Astrocyte (in vitro differentiated cells and primary cell): Measurements from ENCODE around the gene L3MBTL4. TPM values are rescaled to one million over a fixed set of nuclear protein-coding genes. Genes with fewer than 3 reads are reported as not detected.

Experiments used
- DNase-seq: peaks from one replicate; pipeline ENCODE4 v3.0.0-alpha.2; 2010; ENCODE audit warnings: low read depth
- FAIRE-seq: peaks from 2 replicates; lab custom pipeline; 2011; peaks lifted over from hg19 to GRCh38; lab: Jason Lieb, UNC
- H2AFZ ChIP-seq: 2 replicates; pipeline ENCODE4 v1.6.0; 2012; ENCODE audit warnings: low read depth, low read length, inconsistent platforms
- H3K27ac ChIP-seq: 2 replicates; pipeline ENCODE4 v1.5.1; 2011; ENCODE audit warnings: low read depth, low read length, inconsistent platforms
- H3K27me3 ChIP-seq: 2 replicates; pipeline ENCODE4 v1.6.0; 2011; ENCODE audit warnings: low read length, inconsistent platforms; ENCODE audit not compliant: insufficient read depth
- H3K36me3 ChIP-seq: 2 replicates; pipeline ENCODE4 v1.5.1; 2011; ENCODE audit warnings: low read length, inconsistent platforms; ENCODE audit not compliant: insufficient read depth
- H3K4me1 ChIP-seq: 2 replicates; pipeline ENCODE4 v1.5.1; 2011; ENCODE audit warnings: low read length, inconsistent platforms; ENCODE audit not compliant: insufficient read depth
- H3K4me2 ChIP-seq: 2 replicates; pipeline ENCODE4 v1.6.0; 2012; ENCODE audit warnings: low read length, inconsistent platforms
- H3K4me3 ChIP-seq: 2 replicates; pipeline ENCODE4 v1.5.1; 2011; ENCODE audit warnings: low read depth, mild to moderate bottlenecking, low read length, inconsistent platforms; ENCODE audit not compliant: insufficient read depth
- H3K79me2 ChIP-seq: 2 replicates; pipeline ENCODE4 v1.6.0; 2012; ENCODE audit warnings: mild to moderate bottlenecking, low read length, inconsistent platforms; ENCODE audit not compliant: insufficient read depth
- H3K9ac ChIP-seq: 2 replicates; pipeline ENCODE4 v1.6.0; 2012; ENCODE audit warnings: mild to moderate bottlenecking, low read length, inconsistent platforms
- H3K9me3 ChIP-seq: 2 replicates; pipeline ENCODE4 v1.5.1; 2012; ENCODE audit warnings: low read depth, mild to moderate bottlenecking, low read length, inconsistent platforms; ENCODE audit not compliant: insufficient read depth
- H4K20me1 ChIP-seq: 2 replicates; pipeline ENCODE4 v1.6.0; 2012; ENCODE audit warnings: low read length, inconsistent platforms; ENCODE audit not compliant: insufficient read depth
- H3K27ac Mint-ChIP-seq: one replicate; pipeline ENCODE4 v1.8.0; 2021; ENCODE audit warnings: mild to moderate bottlenecking, mixed read lengths; ENCODE audit not compliant: unreplicated experiment
- H3K27me3 Mint-ChIP-seq: one replicate; pipeline ENCODE4 v1.8.0; 2021; ENCODE audit warnings: low read depth, mixed read lengths; ENCODE audit not compliant: unreplicated experiment
- H3K36me3 Mint-ChIP-seq: one replicate; pipeline ENCODE4 v1.8.0; 2021; ENCODE audit warnings: low read depth, mixed read lengths; ENCODE audit not compliant: unreplicated experiment
- H3K4me1 Mint-ChIP-seq: one replicate; pipeline ENCODE4 v1.8.0; 2021; ENCODE audit warnings: low read depth, mixed read lengths; ENCODE audit not compliant: unreplicated experiment
- H3K4me3 Mint-ChIP-seq: one replicate; pipeline ENCODE4 v1.8.0; 2021; ENCODE audit warnings: mild to moderate bottlenecking, moderate library complexity, mixed read lengths; ENCODE audit not compliant: unreplicated experiment
- H3K9me3 Mint-ChIP-seq: one replicate; pipeline ENCODE4 v1.8.0; 2021; ENCODE audit warnings: mild to moderate bottlenecking, mixed read lengths; ENCODE audit not compliant: unreplicated experiment
- EZH2 ChIP-seq: IDR thresholded peaks from 2 replicates; pipeline ENCODE4 v1.6.1; 2012; ENCODE audit warnings: mild to moderate bottlenecking, low read length, inconsistent platforms; ENCODE audit not compliant: insufficient read depth
- total RNA-seq: library from RNA; stranded (reverse); gene quantifications from 2 replicates; pipeline ENCODE4 v1.2.1, GENCODE V29; 2021
- TF ChIP-seq, protein P1 (sequence below): IDR thresholded peaks from 2 replicates; pipeline ENCODE4 v1.5.1; 2011; ENCODE audit warnings: low read depth, mild to moderate bottlenecking, inconsistent platforms, low read length, moderate library complexity; ENCODE audit not compliant: insufficient read depth

L3MBTL4 gene
- total RNA-seq, 1 donor from 2014 or later, result 0.52 TPM

DNA sequence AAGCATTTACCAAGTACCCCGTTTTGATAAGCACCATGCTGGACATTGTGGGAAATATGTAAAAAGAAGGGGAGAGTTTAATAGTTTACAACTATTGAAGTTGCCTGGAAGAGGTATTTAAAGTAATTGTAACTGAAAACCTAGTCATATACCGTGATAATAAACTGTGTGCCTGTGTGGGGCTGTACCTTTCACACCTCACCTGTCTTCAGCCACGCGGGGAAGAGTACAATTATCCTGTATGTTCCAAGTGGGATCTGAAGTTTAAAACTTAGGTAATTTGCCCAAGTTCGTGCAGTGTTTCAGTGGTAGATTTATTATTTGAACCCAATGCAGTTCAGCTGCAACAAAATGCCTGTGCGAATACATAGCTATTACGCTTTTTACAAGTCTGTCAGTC lies 391.2 kb downstream of the L3MBTL4 start:
- peaks cover 23% of the 10 kb centered on the region for H3K4me1 Mint-ChIP-seq
- DNase-seq (no peak), FAIRE-seq (no peak)
- Histone ChIP-seq H3K4me2 (no peak overlapping the region), H4K20me1 (no peaks in the 10 kb centered on the region), H3K36me3 (no peaks in the 10 kb centered on the region), H3K9me3 (no peaks in the 10 kb centered on the region), H3K4me3 (no peak overlapping the region), H3K27ac (no peak overlapping the region), H3K27me3 (no peaks in the 10 kb centered on the region), H3K79me2 (no peaks in the 10 kb centered on the region), H3K9ac (no peak overlapping the region), H3K4me1 (peaks cover 12% of the 10 kb centered on the region), H2AFZ (no peak overlapping the region)
- TF ChIP-seq EZH2, result no peak
- TF ChIP-seq, protein P1, sequence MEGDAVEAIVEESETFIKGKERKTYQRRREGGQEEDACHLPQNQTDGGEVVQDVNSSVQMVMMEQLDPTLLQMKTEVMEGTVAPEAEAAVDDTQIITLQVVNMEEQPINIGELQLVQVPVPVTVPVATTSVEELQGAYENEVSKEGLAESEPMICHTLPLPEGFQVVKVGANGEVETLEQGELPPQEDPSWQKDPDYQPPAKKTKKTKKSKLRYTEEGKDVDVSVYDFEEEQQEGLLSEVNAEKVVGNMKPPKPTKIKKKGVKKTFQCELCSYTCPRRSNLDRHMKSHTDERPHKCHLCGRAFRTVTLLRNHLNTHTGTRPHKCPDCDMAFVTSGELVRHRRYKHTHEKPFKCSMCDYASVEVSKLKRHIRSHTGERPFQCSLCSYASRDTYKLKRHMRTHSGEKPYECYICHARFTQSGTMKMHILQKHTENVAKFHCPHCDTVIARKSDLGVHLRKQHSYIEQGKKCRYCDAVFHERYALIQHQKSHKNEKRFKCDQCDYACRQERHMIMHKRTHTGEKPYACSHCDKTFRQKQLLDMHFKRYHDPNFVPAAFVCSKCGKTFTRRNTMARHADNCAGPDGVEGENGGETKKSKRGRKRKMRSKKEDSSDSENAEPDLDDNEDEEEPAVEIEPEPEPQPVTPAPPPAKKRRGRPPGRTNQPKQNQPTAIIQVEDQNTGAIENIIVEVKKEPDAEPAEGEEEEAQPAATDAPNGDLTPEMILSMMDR, result no peak
- peaks cover 7% of the 10 kb centered on the region for H3K9me3 Mint-ChIP-seq
- H3K36me3 Mint-ChIP-seq, result no peaks in the 10 kb centered on the region
- H3K27ac Mint-ChIP-seq, result no peak overlapping the region
- H3K27me3 Mint-ChIP-seq, result peaks cover 2% of the 10 kb centered on the region
- no peak overlapping the region for H3K4me3 Mint-ChIP-seq

DNA sequence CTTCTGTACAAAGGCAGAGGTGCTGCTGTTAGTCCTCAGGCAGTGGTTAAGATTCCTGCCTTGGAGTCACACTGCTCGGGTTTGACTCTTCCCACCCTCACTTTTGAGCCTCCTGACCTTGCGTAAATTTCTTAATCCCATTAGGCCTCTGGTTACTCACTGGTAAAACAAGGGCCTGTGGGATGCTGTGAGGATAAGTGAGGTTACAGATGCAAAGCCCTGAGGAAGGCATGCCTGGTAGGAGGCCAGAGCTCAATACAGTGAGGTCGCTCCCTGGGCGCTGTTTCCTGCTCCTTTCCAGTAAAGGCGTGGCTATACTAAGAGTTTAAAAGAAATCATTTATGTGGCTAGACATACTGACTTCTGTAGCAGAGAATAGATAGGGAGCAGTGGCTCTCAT lies 391.9 kb downstream of the L3MBTL4 start:
- H3K36me3 Mint-ChIP-seq, result no peaks in the 10 kb centered on the region
- no peak overlapping the region for H3K4me3 Mint-ChIP-seq
- Histone ChIP-seq H3K4me1 (peaks cover 12% of the 10 kb centered on the region), H4K20me1 (no peaks in the 10 kb centered on the region), H3K4me2 (peak overlapping the region; percentile 27), H3K79me2 (no peaks in the 10 kb centered on the region), H3K27me3 (no peaks in the 10 kb centered on the region), H3K9ac (no peak overlapping the region), H3K4me3 (no peak overlapping the region), H3K9me3 (no peaks in the 10 kb centered on the region), H3K27ac (no peak overlapping the region), H2AFZ (peak overlapping the region; percentile 52), H3K36me3 (no peaks in the 10 kb centered on the region)
- peaks cover 23% of the 10 kb centered on the region for H3K4me1 Mint-ChIP-seq
- H3K9me3 Mint-ChIP-seq, result peaks cover 4% of the 10 kb centered on the region
- peak overlapping the region; percentile 1 for H3K27ac Mint-ChIP-seq
- TF ChIP-seq, protein P1, result no peak
- TF ChIP-seq EZH2, result no peak
- H3K27me3 Mint-ChIP-seq, result peaks cover 2% of the 10 kb centered on the region
- peak; percentile 79 for DNase-seq
- FAIRE-seq, result no peak

DNA sequence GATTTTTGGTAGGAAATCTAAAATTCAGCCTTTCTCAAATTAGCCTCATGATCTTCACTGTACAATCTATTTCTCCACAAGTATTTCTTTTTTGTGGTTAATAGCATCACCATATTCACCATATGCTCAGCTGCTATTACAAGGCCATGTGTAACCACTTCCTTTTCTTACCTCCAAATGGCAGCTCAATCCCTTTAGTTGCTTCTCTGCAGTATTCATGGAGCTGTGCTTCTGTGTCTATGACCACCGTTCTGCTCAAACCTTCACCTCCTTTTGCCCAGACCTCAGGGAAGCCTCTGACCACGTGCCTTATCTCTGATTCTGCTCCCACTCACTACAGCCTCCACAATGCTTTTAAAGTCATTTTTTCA lies 392.7 kb downstream of the L3MBTL4 start:
- Histone ChIP-seq H3K9ac (no peak overlapping the region), H3K27ac (no peak overlapping the region), H3K4me1 (peaks cover 12% of the 10 kb centered on the region), H3K4me2 (peak overlapping the region; percentile 43), H2AFZ (no peak overlapping the region), H4K20me1 (no peaks in the 10 kb centered on the region), H3K4me3 (no peak overlapping the region), H3K9me3 (no peaks in the 10 kb centered on the region), H3K79me2 (no peaks in the 10 kb centered on the region), H3K36me3 (no peaks in the 10 kb centered on the region), H3K27me3 (no peaks in the 10 kb centered on the region)
- Mint-ChIP-seq H3K27ac (no peak overlapping the region), H3K27me3 (peaks cover 2% of the 10 kb centered on the region), H3K36me3 (no peaks in the 10 kb centered on the region), H3K9me3 (no peaks in the 10 kb centered on the region), H3K4me3 (peak overlapping the region; percentile 0), H3K4me1 (peaks cover 23% of the 10 kb centered on the region)
- FAIRE-seq (no peak), DNase-seq (peak; percentile 72)
- no peak for TF ChIP-seq EZH2
- TF ChIP-seq, protein P1, result no peak
